CD4-positive, alpha-beta T cell (primary cell): Measurements from ENCODE around the gene KRTAP5-9. TPM values are rescaled to one million over a fixed set of nuclear protein-coding genes. Genes with fewer than 3 reads are reported as not detected.
"Not testable (repeated sequence)": the region's sequence is repeated elsewhere in the genome, so short reads cannot be mapped to it uniquely, and the experiment has no call there.

Experiments used
- ATAC-seq: fragments of 200-7000 bp; cut with Tn5 transposase; one replicate; pipeline ENCODE4 v1.10.0; 2022; ENCODE audit warnings: mild to moderate bottlenecking; ENCODE audit not compliant: poor library complexity
- CTCF ChIA-PET: fragments of 350-600 bp; sonication (Branson Sonifier 250); formaldehyde crosslinking; loops from one replicate; lab custom pipeline; 2021; ENCODE audit warnings: antibody characterized with exemption, inconsistent platforms; lab: Charles Lee
- POLR2A ChIA-PET: fragments of 350-600 bp; sonication (Branson Sonifier 250); formaldehyde crosslinking; loops from one replicate; lab custom pipeline; 2021; ENCODE audit warnings: antibody characterized with exemption, inconsistent platforms; lab: Charles Lee
- DNase-seq, 14 experiments: peaks; one replicate each; pipeline ENCODE4 v3.0.0-alpha.2; 2013 to 2020; ENCODE audit warnings: mixed read lengths in 2 of 14
- H3K27ac ChIP-seq, 2 donors: one replicate each; pipeline versions ENCODE4 v1.5.1 to v1.7.0; 2013; ENCODE audit warnings: low read length in 2 of 2, low read depth in 1 of 2, mild to moderate bottlenecking in 1 of 2
- H3K27me3 ChIP-seq, 2 experiments: 1 replicate in 1 of 2; 2 replicates in 1 of 2; pipeline versions ENCODE4 v1.6.1 to v1.7.0; 2013; ENCODE audit warnings: low read length in 2 of 2, control low read depth in 1 of 2, mild to moderate bottlenecking in 1 of 2, moderate library complexity in 1 of 2; ENCODE audit not compliant: insufficient read depth in 2 of 2, control insufficient read depth in 1 of 2
- H3K36me3 ChIP-seq: one replicate; pipeline ENCODE4 v1.6.1; 2013; ENCODE audit warnings: low read length, control low read depth; ENCODE audit not compliant: insufficient read depth
- H3K4me1 ChIP-seq: one replicate; pipeline ENCODE4 v1.6.1; 2013; ENCODE audit warnings: low read length, control low read depth; ENCODE audit not compliant: insufficient read depth
- H3K4me3 ChIP-seq: one replicate; pipeline ENCODE4 v1.5.1; 2013; ENCODE audit warnings: mild to moderate bottlenecking, low read length, moderate library complexity
- H3K9me3 ChIP-seq, 2 experiments: 1 replicate in 1 of 2; 2 replicates in 1 of 2; pipeline versions ENCODE4 v1.6.1 to v1.7.0; 2013; ENCODE audit warnings: low read length in 2 of 2, mild to moderate bottlenecking in 2 of 2, control low read depth in 1 of 2, moderate library complexity in 1 of 2; ENCODE audit not compliant: control insufficient read depth in 1 of 2, insufficient read depth in 1 of 2
- H3K27ac Mint-ChIP-seq: one replicate; pipeline ENCODE4 v1.8.0; 2020; ENCODE audit warnings: mixed read lengths
- H3K27me3 Mint-ChIP-seq: one replicate; pipeline ENCODE4 v1.8.0; 2021; ENCODE audit warnings: mixed read lengths
- H3K36me3 Mint-ChIP-seq: one replicate; pipeline ENCODE4 v1.8.0; 2021; ENCODE audit warnings: low read depth, mixed read lengths
- H3K4me1 Mint-ChIP-seq: one replicate; pipeline ENCODE4 v1.8.0; 2021; ENCODE audit warnings: low read depth, mixed read lengths
- H3K4me3 Mint-ChIP-seq: one replicate; pipeline ENCODE4 v1.8.0; 2020; ENCODE audit warnings: mild to moderate bottlenecking, mixed read lengths
- H3K9me3 Mint-ChIP-seq: one replicate; pipeline ENCODE4 v1.8.0; 2020; ENCODE audit warnings: mixed read lengths
- CTCF ChIP-seq: fragments of 200-600 bp; IDR thresholded peaks from one replicate; pipeline ENCODE4 v1.8.0; 2022; ENCODE audit warnings: antibody characterized with exemption, mild to moderate bottlenecking
- intact Hi-C, 2 experiments: fragments of 100-400 bp; cut with DNase I in 1 of 2; cut with micrococcal nuclease in 1 of 2; formaldehyde crosslinking; loops; one replicate each; pipeline versions ENCODE4 v1.15.1 to v1.9.0; 2023 to 2025; cut with DNase I, micrococcal nuclease
- total RNA-seq, 174 experiments: library from RNA in 2 of 174; stranded (reverse) in 2 of 174; gene quantifications; one replicate each; pipeline ENCODE4 v1.2.3 and lab custom pipeline; 2021 to 2026

The KRTAP5-9 gene
- total RNA-seq, 2 experiments from 2014 or later = 0.28 TPM; not detected in 1

GRCh38 chr11:71572811-71573210 lies 24.6 kb downstream of the KRTAP5-9 start:
- H3K4me3 Mint-ChIP-seq = no peak overlapping the region

GRCh38 chr11:71574418-71574817 lies 26.2 kb downstream of the KRTAP5-9 start:
- ATAC-seq = no peak
- Mint-ChIP-seq H3K27me3 (peaks cover 12% of the 10 kb centered on the region), H3K36me3 (no peaks in the 10 kb centered on the region), H3K4me1 (no peaks in the 10 kb centered on the region), H3K9me3 (no peaks in the 10 kb centered on the region), H3K27ac (no peak overlapping the region), H3K4me3 (no peak overlapping the region)
- intact Hi-C loops = no loop called here
- Histone ChIP-seq H3K4me3 (no peak overlapping the region), H3K36me3 (no peaks in the 10 kb centered on the region), H3K27ac (no peak overlapping the region), H3K27me3 (no peaks in the 10 kb centered on the region), H3K4me1 (no peaks in the 10 kb centered on the region), H3K9me3 (no peaks in the 10 kb centered on the region)
- ChIA-PET POLR2A (no interaction called here), CTCF (no interaction called here)
- TF ChIP-seq CTCF = no peak
- no peak for DNase-seq

More at GRCh38 chr11:71572811-71573210, 24.6 kb downstream of the KRTAP5-9 start:
- Histone ChIP-seq H3K27me3 (no peaks in the 10 kb centered on the region), H3K4me1 (no peaks in the 10 kb centered on the region), H3K9me3 (no peaks in the 10 kb centered on the region), H3K4me3 (no peak overlapping the region), H3K36me3 (no peaks in the 10 kb centered on the region), H3K27ac (no peak overlapping the region)
- Mint-ChIP-seq H3K27ac (no peak overlapping the region), H3K4me1 (no peaks in the 10 kb centered on the region), H3K27me3 (peaks cover 12% of the 10 kb centered on the region), H3K9me3 (no peaks in the 10 kb centered on the region), H3K36me3 (no peaks in the 10 kb centered on the region)
- DNase-seq (no peak), ATAC-seq (no peak)
- intact Hi-C loops = no loop called here
- POLR2A ChIA-PET = no interaction called here
- CTCF ChIA-PET = no interaction called here
- TF ChIP-seq CTCF = no peak

- H3K4me1 Mint-ChIP-seq = no peaks in the 10 kb centered on the region
Observed at GRCh38 chr11:71575723-71576424, 27.7 kb downstream of the KRTAP5-9 start.

GRCh38 chr11:71576688-71577465 lies 28.7 kb downstream of the KRTAP5-9 start:
- H3K9me3 Mint-ChIP-seq, intact Hi-C loops, H3K9me3 ChIP-seq, H3K36me3 ChIP-seq, DNase-seq, H3K36me3 Mint-ChIP-seq, H3K4me3 ChIP-seq, H3K27me3 ChIP-seq, ATAC-seq, H3K4me1 ChIP-seq, H3K27ac Mint-ChIP-seq, CTCF ChIA-PET, H3K27ac ChIP-seq, POLR2A ChIA-PET, H3K4me3 Mint-ChIP-seq, H3K4me1 Mint-ChIP-seq: not testable (repeated sequence)
- peaks cover 20% of the 10 kb centered on the region for H3K27me3 Mint-ChIP-seq

More at GRCh38 chr11:71575723-71576424, 27.7 kb downstream of the KRTAP5-9 start:
- DNase-seq (no peak), ATAC-seq (no peak)
- no peak overlapping the region for H3K4me3 Mint-ChIP-seq
- CTCF ChIA-PET = no interaction called here
- H3K27me3 ChIP-seq = peaks cover 0 to 4% of the 10 kb centered on the region in 2 experiments
- H3K4me1 ChIP-seq = no peaks in the 10 kb centered on the region
- H3K36me3 Mint-ChIP-seq = no peaks in the 10 kb centered on the region
- H3K36me3 ChIP-seq = no peaks in the 10 kb centered on the region
- POLR2A ChIA-PET = no interaction called here
- H3K27ac ChIP-seq = no peak overlapping the region
- no peak overlapping the region for H3K4me3 ChIP-seq
- no peak overlapping the region for H3K27ac Mint-ChIP-seq
- TF ChIP-seq CTCF = no peak
- no peaks in the 10 kb centered on the region for H3K9me3 ChIP-seq
- no peaks in the 10 kb centered on the region for H3K9me3 Mint-ChIP-seq
- intact Hi-C loops = no loop called here
- peaks cover 13% of the 10 kb centered on the region for H3K27me3 Mint-ChIP-seq
